HFF-Myc (cell line): ENCODE measurements around the gene TRIM9.

ENCODE experiments used
- DNase-seq: peaks from one replicate; pipeline ENCODE4 v3.0.0-alpha.2; 2011; ENCODE audit warnings: low read depth; ENCODE audit errors: extremely low read depth
- H3K4me3 ChIP-seq: replicated peaks from 2 replicates; pipeline ENCODE4 v1.5.1; 2011; ENCODE audit warnings: low read depth, mild to moderate bottlenecking, control low read depth, low read length
- TF ChIP-seq, protein P1 (sequence below): IDR thresholded peaks from 2 replicates; pipeline ENCODE4 v1.5.1; 2012; ENCODE audit warnings: mild to moderate bottlenecking, low read depth, low read length, control low read depth; ENCODE audit errors: missing control alignments

The TRIM9 gene

DNA sequence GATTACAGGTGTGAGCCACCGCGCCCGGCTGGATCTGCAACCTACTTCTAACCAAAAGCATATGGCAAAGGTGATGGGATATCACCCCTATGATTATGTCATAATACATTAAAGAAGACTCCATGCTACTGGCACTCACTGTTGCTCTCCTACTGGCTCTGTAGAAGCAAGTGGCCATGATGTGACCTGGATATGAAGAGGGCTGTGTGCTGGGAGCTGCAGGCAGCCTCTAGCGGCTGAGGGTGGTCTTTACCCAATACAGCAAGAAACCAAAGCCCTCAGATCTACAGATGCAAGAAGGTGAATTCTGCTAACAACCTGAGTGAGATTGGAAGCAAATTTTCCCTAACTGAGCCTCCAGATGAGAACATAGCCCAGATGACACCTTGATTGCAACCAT, 34.2 kb upstream of the TRIM9 start:
- no peak for DNase-seq
- TF ChIP-seq, protein P1, sequence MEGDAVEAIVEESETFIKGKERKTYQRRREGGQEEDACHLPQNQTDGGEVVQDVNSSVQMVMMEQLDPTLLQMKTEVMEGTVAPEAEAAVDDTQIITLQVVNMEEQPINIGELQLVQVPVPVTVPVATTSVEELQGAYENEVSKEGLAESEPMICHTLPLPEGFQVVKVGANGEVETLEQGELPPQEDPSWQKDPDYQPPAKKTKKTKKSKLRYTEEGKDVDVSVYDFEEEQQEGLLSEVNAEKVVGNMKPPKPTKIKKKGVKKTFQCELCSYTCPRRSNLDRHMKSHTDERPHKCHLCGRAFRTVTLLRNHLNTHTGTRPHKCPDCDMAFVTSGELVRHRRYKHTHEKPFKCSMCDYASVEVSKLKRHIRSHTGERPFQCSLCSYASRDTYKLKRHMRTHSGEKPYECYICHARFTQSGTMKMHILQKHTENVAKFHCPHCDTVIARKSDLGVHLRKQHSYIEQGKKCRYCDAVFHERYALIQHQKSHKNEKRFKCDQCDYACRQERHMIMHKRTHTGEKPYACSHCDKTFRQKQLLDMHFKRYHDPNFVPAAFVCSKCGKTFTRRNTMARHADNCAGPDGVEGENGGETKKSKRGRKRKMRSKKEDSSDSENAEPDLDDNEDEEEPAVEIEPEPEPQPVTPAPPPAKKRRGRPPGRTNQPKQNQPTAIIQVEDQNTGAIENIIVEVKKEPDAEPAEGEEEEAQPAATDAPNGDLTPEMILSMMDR: no peak
- no peak overlapping the region for H3K4me3 ChIP-seq

DNA sequence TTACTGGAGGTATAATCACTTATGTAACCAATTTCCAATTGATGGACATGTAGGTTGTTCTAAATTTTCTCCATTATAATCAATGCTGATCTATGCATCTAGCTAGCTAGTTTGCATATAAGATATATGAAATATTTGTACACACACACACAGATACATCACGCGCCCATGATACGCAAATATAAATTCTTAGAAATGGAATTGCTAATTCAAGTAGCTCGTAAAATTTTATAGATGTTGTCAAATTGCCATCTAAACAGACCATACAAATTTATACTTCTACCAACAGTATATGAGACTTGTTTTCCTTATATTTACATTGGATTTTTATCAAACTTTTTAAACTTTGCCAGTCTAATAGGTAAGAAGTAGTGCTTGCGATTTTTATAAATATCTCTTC, 29.1 kb upstream of the TRIM9 start:
- TF ChIP-seq, protein P1: no peak
- H3K4me3 ChIP-seq: no peak overlapping the region
- DNase-seq: no peak

DNA sequence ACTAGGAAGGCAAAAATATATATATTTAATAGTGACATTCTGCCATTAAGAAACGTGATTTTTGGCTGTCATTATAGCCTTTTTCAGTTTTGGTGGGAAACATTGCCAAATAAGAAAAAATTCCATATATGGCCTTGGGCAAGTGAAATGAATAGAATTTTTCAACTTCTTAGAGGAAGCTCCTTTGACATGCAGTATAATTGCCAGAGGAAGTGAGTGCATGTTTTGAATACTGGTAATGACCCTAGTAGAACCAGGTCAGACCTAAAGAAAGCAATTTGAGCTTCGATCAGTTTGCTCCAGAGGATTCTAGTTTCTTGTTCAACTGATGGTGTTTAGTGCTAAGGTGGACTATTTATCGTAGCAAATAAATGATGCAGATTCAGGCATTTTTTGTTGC, 26.2 kb upstream of the TRIM9 start:
- TF ChIP-seq, protein P1: no peak
- H3K4me3 ChIP-seq: no peak overlapping the region
- DNase-seq: no peak

DNA sequence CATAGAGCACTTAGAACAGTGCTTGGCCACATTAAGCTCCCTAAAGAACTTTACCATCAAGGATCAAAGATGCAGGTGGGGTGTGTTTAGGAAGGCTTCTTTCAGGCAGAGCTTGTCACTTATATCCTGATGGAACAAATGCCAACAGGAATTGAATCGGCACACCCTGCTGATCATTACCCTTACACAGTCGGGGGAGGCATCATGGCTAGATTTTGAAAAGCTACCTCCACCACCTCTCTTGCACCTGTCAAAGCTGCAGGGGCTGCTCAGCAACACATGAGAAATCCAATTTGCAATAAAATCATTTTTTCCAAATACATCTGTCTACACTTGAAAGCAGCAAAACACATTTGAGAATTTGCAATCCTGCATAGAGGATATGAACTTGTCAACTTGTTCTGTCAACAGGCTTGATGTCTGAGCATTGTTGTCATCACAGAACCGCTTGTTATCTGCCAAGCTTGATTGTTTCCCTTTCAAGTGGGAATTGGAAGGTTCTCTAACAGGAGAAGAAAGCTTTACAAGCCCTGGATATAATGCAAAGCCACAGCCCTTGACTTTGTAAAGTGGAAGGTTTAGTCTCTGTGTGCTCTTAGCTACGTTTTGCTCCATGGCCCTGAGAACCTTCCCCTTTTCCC, 24.6 kb upstream of the TRIM9 start:
- no peak overlapping the region for H3K4me3 ChIP-seq
- TF ChIP-seq, protein P1: no peak
- DNase-seq: no peak

DNA sequence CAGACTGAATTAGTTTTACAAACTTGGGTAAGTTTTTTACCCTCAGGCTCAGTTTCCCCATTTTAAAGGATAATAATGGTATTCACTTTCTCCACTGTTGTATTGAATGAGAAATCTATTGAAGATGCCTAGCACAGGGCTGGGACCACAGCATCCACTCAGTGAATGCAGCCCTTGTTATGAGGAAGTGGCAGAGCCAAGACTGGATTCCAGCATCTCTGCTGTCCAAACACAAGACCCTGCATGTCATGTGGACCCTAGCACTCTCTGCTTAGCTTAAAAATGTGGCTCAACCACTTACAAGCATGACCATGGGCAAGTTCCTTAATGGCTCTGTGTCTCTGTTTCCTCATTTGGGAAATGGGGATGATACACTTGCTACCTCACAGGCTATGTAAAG, 24.1 kb upstream of the TRIM9 start:
- no peak for DNase-seq
- TF ChIP-seq, protein P1: no peak
- H3K4me3 ChIP-seq: no peak overlapping the region

DNA sequence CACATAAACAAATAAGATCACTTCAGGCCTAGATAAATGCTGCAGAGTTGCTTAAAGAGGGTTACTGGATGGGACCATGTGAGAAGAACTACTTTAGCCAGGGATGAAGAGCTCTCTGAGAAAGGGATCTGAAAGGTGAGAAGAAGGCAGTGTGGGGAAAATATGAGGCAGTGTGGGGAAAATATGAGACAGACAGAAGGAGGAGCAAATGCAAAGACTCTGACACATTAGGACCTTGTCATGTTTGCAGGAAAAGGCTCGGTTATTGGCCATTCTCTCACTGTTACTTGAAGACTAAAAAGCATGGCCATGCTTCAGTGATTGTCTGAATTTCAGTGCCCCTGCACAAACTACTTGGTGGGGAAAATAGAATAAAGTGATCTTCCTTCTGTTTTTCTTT, 22.7 kb upstream of the TRIM9 start:
- TF ChIP-seq, protein P1: no peak
- DNase-seq: no peak
- H3K4me3 ChIP-seq: no peak overlapping the region

DNA sequence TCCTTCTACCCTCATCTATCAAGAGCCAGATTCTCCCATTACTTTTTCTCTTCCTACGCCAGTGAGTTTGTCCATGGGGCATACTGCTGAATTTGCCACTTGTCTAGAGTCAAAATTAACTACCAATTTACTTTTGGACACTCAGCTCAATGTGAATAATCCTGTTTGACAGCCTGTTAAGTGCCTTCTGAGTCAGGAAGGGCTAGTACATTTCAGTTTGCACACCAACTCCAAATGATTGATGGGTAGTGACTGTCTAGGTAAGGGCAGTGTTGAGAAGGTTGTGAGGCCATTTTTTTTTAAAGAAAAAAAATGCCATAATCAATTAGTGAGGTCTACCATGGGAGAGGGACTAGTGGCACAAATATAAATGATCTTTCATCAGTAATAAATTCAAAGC, 21.8 kb upstream of the TRIM9 start:
- TF ChIP-seq, protein P1: no peak
- DNase-seq: no peak
- no peak overlapping the region for H3K4me3 ChIP-seq
